IPS DF 4.7 (cell line): ENCODE data around the gene TXNDC17.
"Not testable (repeated sequence)": the region's sequence is repeated elsewhere in the genome, so short reads cannot be mapped to it uniquely, and the experiment has no call there.

Experiments
- DNase-seq: peaks from one replicate; pipeline ENCODE4 v3.0.0-alpha.2; 2013; ENCODE audit warnings: low spot score; ENCODE audit errors: extremely low read depth

TXNDC17 gene

GRCh38 chr17:6640536-6641246 lies at the start of gene TXNDC17, which contains the start of gene KIAA0753:
TXNDC17 (plus strand) TSS chr17:6641060; CDS start chr17:6641083, 23 bp downstream.
KIAA0753 (minus strand) TSS chr17:6640711; CDS start chr17:6635103, 5,608 bp downstream.
- DNase-seq = no peak

- DNase-seq = no peak
Measured at GRCh38 chr17:6591599-6592158, 49.2 kb upstream of the TXNDC17 start.

- DNase-seq = no peak
Measured at GRCh38 chr17:6592173-6592572, 48.7 kb upstream of the TXNDC17 start.

- DNase-seq = not testable (repeated sequence)
Measured at GRCh38 chr17:6593371-6593770, 47.5 kb upstream of the TXNDC17 start.

GRCh38 chr17:6596081-6596480 lies 44.8 kb upstream of the TXNDC17 start:
- DNase-seq = no peak

- no peak for DNase-seq
Measured at GRCh38 chr17:6596511-6596910, 44.3 kb upstream of the TXNDC17 start.

- DNase-seq = no peak
Measured at GRCh38 chr17:6596941-6597340, 43.9 kb upstream of the TXNDC17 start.

- DNase-seq = no peak
Measured at GRCh38 chr17:6597727-6598126, 43.1 kb upstream of the TXNDC17 start.

GRCh38 chr17:6599364-6599763 lies 41.5 kb upstream of the TXNDC17 start:
- no peak for DNase-seq

GRCh38 chr17:6602141-6602540 lies 38.7 kb upstream of the TXNDC17 start:
- DNase-seq = no peak

- DNase-seq = no peak
Measured at GRCh38 chr17:6603744-6604325, 37.0 kb upstream of the TXNDC17 start.

GRCh38 chr17:6605142-6605541 lies 35.7 kb upstream of the TXNDC17 start:
- DNase-seq = no peak

- no peak for DNase-seq
Measured at GRCh38 chr17:6608321-6608720, 32.5 kb upstream of the TXNDC17 start.

- no peak for DNase-seq
Measured at GRCh38 chr17:6610011-6610410, 30.8 kb upstream of the TXNDC17 start.

- no peak for DNase-seq
Measured at GRCh38 chr17:6611231-6611630, 29.6 kb upstream of the TXNDC17 start.

- no peak for DNase-seq
Measured at GRCh38 chr17:6623941-6624340, 16.9 kb upstream of the TXNDC17 start.

GRCh38 chr17:6626616-6627015 lies 14.2 kb upstream of the TXNDC17 start:
- no peak for DNase-seq

- no peak for DNase-seq
Measured at GRCh38 chr17:6627019-6627418, 13.8 kb upstream of the TXNDC17 start.

- no peak for DNase-seq
Measured at GRCh38 chr17:6630390-6630789, 10.5 kb upstream of the TXNDC17 start.

- no peak for DNase-seq
Measured at GRCh38 chr17:6632530-6632929, 8.3 kb upstream of the TXNDC17 start.

- no peak for DNase-seq
Measured at GRCh38 chr17:6633263-6633662, 7.6 kb upstream of the TXNDC17 start.

- no peak for DNase-seq
Measured at GRCh38 chr17:6636105-6636504, 4.8 kb upstream of the TXNDC17 start.
